VCaP (cell line): ENCODE measurements around the gene PDHA1.

Experiments used
- H3K27ac ChIP-seq: fragments of 450-650 bp; 2 replicates; pipeline ENCODE4 v1.5.1; 2017
- CTCF ChIP-seq: fragments of 450-650 bp; conservative IDR thresholded peaks from 2 replicates; pipeline ENCODE4 v1.5.1; 2017; ENCODE audit warnings: mild to moderate bottlenecking, moderate library complexity

The PDHA1 gene

GRCh38 chrX:19389227-19389845 lies 45.6 kb downstream of the PDHA1 start:
- no peak overlapping the region for H3K27ac ChIP-seq
- no peak for TF ChIP-seq CTCF

- no peak overlapping the region for H3K27ac ChIP-seq
- TF ChIP-seq CTCF: no peak
Measured at GRCh38 chrX:19392078-19392477, 48.4 kb downstream of the PDHA1 start.

GRCh38 chrX:19392703-19393102 lies 49.0 kb downstream of the PDHA1 start:
- H3K27ac ChIP-seq: no peak overlapping the region
- TF ChIP-seq CTCF: no peak

- TF ChIP-seq CTCF: no peak
- H3K27ac ChIP-seq: no peak overlapping the region
Measured at GRCh38 chrX:19403696-19404095, 60.0 kb downstream of the PDHA1 start.

- no peak overlapping the region for H3K27ac ChIP-seq
- TF ChIP-seq CTCF: no peak
Measured at GRCh38 chrX:19410259-19410658, 66.5 kb downstream of the PDHA1 start.
